PFSK-1 (cell line): ENCODE measurements around the gene GGTLC3. TPM values are rescaled to one million over a fixed set of nuclear protein-coding genes. Genes with fewer than 3 reads are reported as not detected.
"Not testable (repeated sequence)": the region's sequence is repeated elsewhere in the genome, so short reads cannot be mapped to it uniquely, and the experiment has no call there.

Experiments used
- FOXP2 ChIP-seq: optimal IDR thresholded peaks from 2 replicates; pipeline ENCODE3; 2011; ENCODE audit warnings: borderline replicate concordance, control low read depth, inconsistent platforms; ENCODE audit not compliant: insufficient read depth; ENCODE audit errors: extremely low read length, extremely low read depth
- POLR2AphosphoS5 ChIP-seq: IDR thresholded peaks from 2 replicates; pipeline ENCODE4 v1.6.1; 2012; ENCODE audit warnings: low read depth, mild to moderate bottlenecking, control low read depth, low read length, moderate library complexity
- REST ChIP-seq, 2 experiments: IDR thresholded peaks; 2 replicates each; pipeline versions ENCODE4 v1.6.1 to v1.8.0; 2011 to 2012; ENCODE audit warnings: low read depth in 2 of 2, low read length in 2 of 2, control low read depth in 1 of 2, inconsistent platforms in 1 of 2, mild to moderate bottlenecking in 1 of 2, moderate library complexity in 1 of 2; ENCODE audit not compliant: insufficient read depth in 1 of 2
- SIN3A ChIP-seq: IDR thresholded peaks from 2 replicates; pipeline ENCODE4 v1.6.1; 2012; ENCODE audit warnings: mild to moderate bottlenecking, low read length, moderate library complexity, borderline replicate concordance; ENCODE audit not compliant: insufficient read depth
- polyA plus RNA-seq: library from polyadenylated mRNA; unstranded; fragments of >200 nt; gene quantifications from one replicate; pipeline ENCODE4 v1.2.1, GENCODE V29; 2012; ENCODE audit warnings: low read depth, missing spikeins; ENCODE audit not compliant: insufficient read length

Gene GGTLC3
- polyA plus RNA-seq: not detected

- TF ChIP-seq REST (IDR thresholded peaks at IDR 0.05; ENCODE audit: insufficient read depth in 1 of 2, low read depth in 2 of 2, low read length in 2 of 2); POLR2AphosphoS5; SIN3A: not testable (repeated sequence)
Observed at GRCh38 chr22:18518061-18518460, at the start of gene GGTLC3. Gene GGTLC3, minus strand, starts transcription at chr22:18518161. Its CDS starts 264 bp downstream, at chr22:18517897.

GRCh38 chr22:18527752-18528596 is 10.0 kb upstream of the GGTLC3 start, which contains the start of gene TMEM191B:
Gene TMEM191B, plus strand, starts transcription at chr22:18527802. Its CDS starts 179 bp downstream, at chr22:18527981.
- TF ChIP-seq FOXP2, SIN3A, POLR2AphosphoS5: not testable (repeated sequence)
